HG02981 (cell line): ENCODE results near the gene TNIK.
A peak's percentile ranks its signal among the peaks of the same experiment; 100 is the strongest.

ENCODE experiments used
- ATAC-seq: cut with Tn5 transposase; IDR thresholded peaks from one replicate; pipeline ENCODE4 v1.9.1; 2021; ENCODE audit warnings: mild to moderate bottlenecking, moderate library complexity; ENCODE audit not compliant: unreplicated experiment

The TNIK gene

GRCh38 chr3:171345107-171345843 lies 114.9 kb downstream of the TNIK start:
- no peak for ATAC-seq

- ATAC-seq = no peak
These were observed 116.5 kb downstream of the TNIK start for GRCh38 chr3:171343693-171344092.

DNA sequence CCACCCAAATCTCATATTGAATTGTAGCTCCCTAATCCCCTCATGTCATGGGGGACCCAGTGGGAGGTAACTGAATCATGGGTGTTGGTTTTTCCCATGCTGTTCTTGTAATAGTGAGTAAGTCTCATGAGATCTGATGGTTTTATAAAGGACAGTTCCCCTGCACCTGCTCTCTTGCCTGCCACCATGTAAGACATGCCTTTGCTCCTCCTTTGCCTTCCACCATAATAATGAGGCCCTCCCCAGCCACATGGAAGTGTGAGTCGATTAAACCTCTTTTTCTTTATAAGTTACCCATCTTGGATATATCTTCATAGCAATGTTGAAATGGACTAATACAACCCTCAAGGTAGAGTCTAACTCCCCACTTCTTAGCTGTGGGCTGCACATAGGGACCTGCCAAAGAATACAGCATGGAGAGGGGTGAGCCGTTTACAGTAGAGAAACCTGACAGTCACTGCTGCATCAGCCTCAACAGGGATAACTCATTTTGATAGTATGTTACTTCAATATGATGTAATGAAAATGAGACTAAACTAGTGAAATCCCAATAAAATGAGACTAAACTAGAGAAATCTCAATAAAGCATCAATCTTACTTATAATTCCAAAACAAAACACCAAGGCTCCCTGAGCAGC lies 117.3 kb downstream of the TNIK start:
- no peak for ATAC-seq

DNA sequence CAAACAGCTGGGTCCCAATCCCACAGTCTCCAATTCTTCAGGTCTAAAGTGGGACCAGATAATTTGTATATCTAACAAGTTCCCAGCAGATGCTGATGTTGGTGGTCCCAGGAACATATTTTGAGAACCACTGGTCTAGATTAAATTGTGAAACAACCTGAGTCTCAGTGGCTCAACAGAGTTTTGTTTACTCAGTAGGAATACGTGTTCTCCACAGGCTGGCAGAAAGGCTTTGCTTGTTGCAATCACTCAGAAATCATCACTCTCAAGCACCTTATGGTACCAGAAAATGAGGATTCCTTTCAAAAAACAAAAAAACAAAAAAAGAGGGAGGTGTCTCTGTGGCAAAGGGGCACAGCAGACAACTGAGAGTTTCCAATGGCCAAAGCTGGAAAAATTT lies 118.0 kb downstream of the TNIK start:
- ATAC-seq = no peak

- no peak for ATAC-seq
These were observed 119.8 kb downstream of the TNIK start for GRCh38 chr3:171340434-171340833.

GRCh38 chr3:171339598-171339997 lies 120.6 kb downstream of the TNIK start:
- ATAC-seq = no peak

GRCh38 chr3:171336406-171336805 lies 123.8 kb downstream of the TNIK start:
- ATAC-seq = no peak

GRCh38 chr3:171335559-171335958 lies 124.6 kb downstream of the TNIK start:
- ATAC-seq = no peak

DNA sequence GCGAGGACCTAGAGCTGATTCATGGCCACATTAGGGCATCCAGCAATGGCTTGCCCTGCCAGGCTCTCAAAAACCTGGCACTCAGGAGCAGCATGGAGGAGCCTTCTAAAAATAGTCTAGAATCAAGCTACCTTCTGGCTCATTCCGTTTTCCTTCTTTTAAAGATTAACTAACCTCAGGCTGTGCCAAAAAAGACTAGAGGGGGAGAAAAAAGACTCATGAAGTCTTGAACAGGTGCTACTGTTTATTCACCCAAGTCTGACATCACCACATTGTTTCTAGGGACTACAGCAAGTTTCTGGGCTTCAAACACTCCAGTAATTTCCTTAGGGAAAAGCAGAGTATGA lies 125.8 kb downstream of the TNIK start:
- ATAC-seq = no peak

DNA sequence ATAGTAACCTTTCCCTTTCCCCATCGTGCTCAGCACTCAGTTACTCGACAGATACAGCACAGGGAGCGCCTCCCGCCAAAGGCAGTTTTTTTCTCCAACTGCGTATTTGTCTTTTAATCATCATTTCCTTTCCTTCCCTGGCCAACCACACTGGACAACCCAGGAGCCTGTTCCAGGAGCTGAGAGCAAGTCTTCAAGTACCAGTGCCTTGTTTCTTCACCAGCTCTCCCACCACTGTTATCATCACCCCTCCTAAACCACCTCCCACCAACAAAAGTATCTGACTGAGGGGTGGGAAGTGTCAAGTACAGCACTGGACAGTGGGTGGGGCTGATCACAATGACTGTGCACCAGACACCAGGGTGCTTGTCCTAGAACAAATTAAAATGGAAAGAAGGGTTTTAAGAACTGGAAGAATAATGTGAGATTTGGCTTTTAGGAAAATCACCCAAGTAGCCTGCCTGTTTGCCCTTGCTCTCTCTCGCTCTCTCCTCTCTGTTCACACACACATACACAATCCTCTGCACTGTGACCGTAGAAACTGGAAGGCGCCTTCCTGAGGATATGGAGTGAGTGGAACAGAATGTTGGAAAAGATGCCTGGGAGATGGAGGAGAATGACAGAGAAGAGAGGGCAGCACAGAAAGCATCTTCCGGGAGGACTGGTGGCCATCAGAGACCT lies 126.3 kb downstream of the TNIK start:
- no peak for ATAC-seq

- ATAC-seq = no peak
These were observed 129.3 kb downstream of the TNIK start for GRCh38 chr3:171330938-171331337.

GRCh38 chr3:171329746-171330145 lies 130.5 kb downstream of the TNIK start:
- no peak for ATAC-seq

DNA sequence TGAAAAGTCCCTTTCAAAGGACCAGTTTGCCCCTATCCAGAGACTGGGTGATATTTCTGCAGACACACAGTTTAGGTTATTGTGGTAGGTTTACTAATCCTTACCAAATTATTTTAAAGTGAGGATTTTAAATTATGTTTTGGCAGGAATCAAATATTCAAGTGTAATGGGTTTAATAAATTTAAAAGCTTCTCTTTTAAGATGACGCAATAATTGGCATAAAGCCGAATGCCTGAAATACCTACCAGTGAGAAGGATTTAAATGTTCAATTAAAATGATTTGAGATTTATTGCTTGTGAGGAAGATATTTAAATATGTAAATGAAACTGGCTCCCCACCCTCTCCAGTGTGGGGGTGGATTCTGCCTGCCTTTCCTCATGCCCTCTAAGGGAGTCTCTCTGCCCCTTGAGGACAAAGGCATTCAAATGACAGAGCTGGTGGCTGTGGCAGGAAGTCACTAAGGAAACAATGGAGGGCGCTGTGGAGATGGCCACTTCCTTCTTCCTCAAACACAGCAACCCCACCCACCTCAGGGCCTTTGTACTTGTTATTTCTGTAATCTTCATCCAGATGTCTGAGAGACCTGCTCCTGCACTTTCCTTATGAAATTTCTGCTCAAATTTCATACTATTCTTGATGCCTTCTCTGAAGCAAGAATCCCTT lies 131.7 kb downstream of the TNIK start:
- peak; percentile 59 for ATAC-seq

GRCh38 chr3:171327441-171328174 lies 132.6 kb downstream of the TNIK start:
- no peak for ATAC-seq

- ATAC-seq = no peak
These were observed 133.3 kb downstream of the TNIK start for GRCh38 chr3:171326717-171327440.

- no peak for ATAC-seq
These were observed 136.2 kb downstream of the TNIK start for GRCh38 chr3:171323938-171324536.

GRCh38 chr3:171321559-171322360 lies 138.4 kb downstream of the TNIK start:
- no peak for ATAC-seq

GRCh38 chr3:171320750-171321558 lies 139.3 kb downstream of the TNIK start:
- ATAC-seq = no peak
